Activated CD4-positive, alpha-beta T cell treated with anti-CD3 and anti-CD28 coated beads, Interleukin-2, amount 50 U/mL, for 24 hours (primary cell): ENCODE data around the gene KIAA0513.

ENCODE experiments used
- DNase-seq, 2 donors: peaks; one replicate each; pipeline ENCODE4 v3.0.0-alpha.2; 2020; ENCODE audit warnings: low read depth in 1 of 2, low spot score in 1 of 2

KIAA0513 gene

GRCh38 chr16:85027349-85027957 is at the start of gene KIAA0513:
KIAA0513 (plus strand) TSS chr16:85027795; CDS start chr16:85067072, 39,277 bp downstream.
- peak; percentile 92 for DNase-seq

- no peak for DNase-seq
Measured at GRCh38 chr16:84979516-84979915, 48.1 kb upstream of the KIAA0513 start.

GRCh38 chr16:84982434-84982833 is 45.2 kb upstream of the KIAA0513 start:
- DNase-seq, result no peak

GRCh38 chr16:84985079-84986065 is 42.2 kb upstream of the KIAA0513 start:
- DNase-seq, result no peak

- DNase-seq, result no peak
Measured at GRCh38 chr16:84986102-84986501, 41.5 kb upstream of the KIAA0513 start.

GRCh38 chr16:84986879-84987278 is 40.7 kb upstream of the KIAA0513 start:
- DNase-seq, result no peak

- no peak for DNase-seq
Measured at GRCh38 chr16:84988328-84989080, 39.1 kb upstream of the KIAA0513 start.

- no peak for DNase-seq
Measured at GRCh38 chr16:84989749-84990620, 37.6 kb upstream of the KIAA0513 start.

GRCh38 chr16:84990782-84991181 is 36.8 kb upstream of the KIAA0513 start:
- no peak for DNase-seq

GRCh38 chr16:84992717-84993075 is 34.9 kb upstream of the KIAA0513 start:
- DNase-seq, result no peak

GRCh38 chr16:84993926-84994325 is 33.7 kb upstream of the KIAA0513 start:
- no peak for DNase-seq

- DNase-seq, result no peak
Measured at GRCh38 chr16:84995663-84996062, 31.9 kb upstream of the KIAA0513 start.

- DNase-seq, result no peak
Measured at GRCh38 chr16:84996365-84996764, 31.2 kb upstream of the KIAA0513 start.

GRCh38 chr16:84999200-84999599 is 28.4 kb upstream of the KIAA0513 start:
- no peak for DNase-seq

GRCh38 chr16:84999857-85000480 is 27.6 kb upstream of the KIAA0513 start:
- no peak for DNase-seq

- no peak for DNase-seq
Measured at GRCh38 chr16:85002099-85002541, 25.5 kb upstream of the KIAA0513 start.

- no peak for DNase-seq
Measured at GRCh38 chr16:85002608-85003007, 25.0 kb upstream of the KIAA0513 start.

- no peak for DNase-seq
Measured at GRCh38 chr16:85003076-85003475, 24.5 kb upstream of the KIAA0513 start.

GRCh38 chr16:85003725-85004586 is 23.6 kb upstream of the KIAA0513 start:
- DNase-seq, result no peak
